ENCODE data around the gene SLC35D2.

The SLC35D2 gene

GRCh38 chr9:96400132-96400910 lies 16.8 kb upstream of the SLC35D2 start:
- no peak overlapping the region for H3K27ac ChIP-seq (ENCODE audit: extremely low read depth, low read depth, low read length)
- no peaks in the 10 kb centered on the region for H3K9me3 ChIP-seq (ENCODE audit: control insufficient read depth, insufficient read depth, low read depth, low read length)
- H3K4me3 ChIP-seq (ENCODE audit: low read depth, low read length): no peak overlapping the region
- H3K4me1 ChIP-seq (ENCODE audit: control insufficient read depth, insufficient read depth, low read length): no peaks in the 10 kb centered on the region
- no peak for TF ChIP-seq ZNF121 (tag by site-specific recombination; IDR thresholded peaks at IDR 0.05)
- TF ChIP-seq ZNF26 (tag by site-specific recombination; IDR thresholded peaks at IDR 0.05): no peak
- no peak for TF ChIP-seq GLI4 (tag by site-specific recombination; IDR thresholded peaks at IDR 0.05)
- no peak for TF ChIP-seq ZNF214 (tag by site-specific recombination; IDR thresholded peaks at IDR 0.05; ENCODE audit: borderline replicate concordance)
- TF ChIP-seq ZNF133 (tag by site-specific recombination; IDR thresholded peaks at IDR 0.05): peak; percentile 99
- TF ChIP-seq SETDB1 (IDR thresholded peaks at IDR 0.05; ENCODE audit: insufficient read length, low read length): peak; percentile 81
- TF ChIP-seq ZNF23 (tag by site-specific recombination; IDR thresholded peaks at IDR 0.05; ENCODE audit: borderline replicate concordance): no peak
- peaks cover 0 to 14% of the 10 kb centered on the region in 2 experiments; a peak in 2 of 3 replicates for H3K36me3 ChIP-seq (ENCODE audit: control insufficient read depth in 2 of 2, insufficient read depth in 1 of 2, low read length in 2 of 2)
- ChIA-PET CTCF (interaction anchor here (0.6 to 2.2 kb wide), 5 partner anchors 42 to 852 kb away, joined by 3 to 5 read pairs (median 4); no protein-coding TSS in a partner anchor), POLR2A (no interaction called here)

- POLR2A ChIA-PET: no interaction called here
- H3K4me1 ChIP-seq (ENCODE audit: control insufficient read depth, insufficient read depth, low read length): no peaks in the 10 kb centered on the region
- peaks cover 0 to 24% of the 10 kb centered on the region in 2 experiments; a peak in 2 of 3 replicates for H3K36me3 ChIP-seq (ENCODE audit: control insufficient read depth in 2 of 2, insufficient read depth in 1 of 2, low read length in 2 of 2)
- no peak for TF ChIP-seq GLIS1 (tag by site-specific recombination; IDR thresholded peaks at IDR 0.05)
- no peak for TF ChIP-seq ZNF571 (tag by site-specific recombination; IDR thresholded peaks at IDR 0.05)
- no peak for TF ChIP-seq ZNF692 (tag by site-specific recombination; IDR thresholded peaks at IDR 0.05)
- no peak for TF ChIP-seq ZNF555 (tag by site-specific recombination; conservative IDR thresholded peaks at IDR 0.05)
- no peak for TF ChIP-seq ZBTB6 (tag by site-specific recombination; IDR thresholded peaks at IDR 0.05)
- TF ChIP-seq RBAK (tag by site-specific recombination; IDR thresholded peaks at IDR 0.05): no peak
- TF ChIP-seq BCL11A (tag by site-specific recombination; IDR thresholded peaks at IDR 0.05; ENCODE audit: low read depth): no peak
- no peak for TF ChIP-seq ZNF2 (tag by site-specific recombination; IDR thresholded peaks at IDR 0.05)
- TF ChIP-seq ZNF558 (tag by site-specific recombination; IDR thresholded peaks at IDR 0.05): no peak
- no peak for TF ChIP-seq ZNF140 (tag by site-specific recombination; IDR thresholded peaks at IDR 0.05)
- TF ChIP-seq GFI1B (tag by site-specific recombination; IDR thresholded peaks at IDR 0.05): no peak
- TF ChIP-seq IKZF3 (tag by site-specific recombination; IDR thresholded peaks at IDR 0.05): no peak
- no peak for TF ChIP-seq ZNF514 (tag by site-specific recombination; IDR thresholded peaks at IDR 0.05)
- TF ChIP-seq ZNF670 (tag by site-specific recombination; IDR thresholded peaks at IDR 0.05; ENCODE audit: low read depth): no peak
- CTCF ChIA-PET: interaction anchor here (0.6 to 2.2 kb wide), 3 partner anchors 20 to 851 kb away, joined by 3 to 5 read pairs (median 3); no protein-coding TSS in a partner anchor
- H3K27ac ChIP-seq (ENCODE audit: extremely low read depth, low read depth, low read length): no peak overlapping the region
- no peaks in the 10 kb centered on the region for H3K9me3 ChIP-seq (ENCODE audit: control insufficient read depth, insufficient read depth, low read depth, low read length)
- no peak overlapping the region for H3K4me3 ChIP-seq (ENCODE audit: low read depth, low read length)
Measured at GRCh38 chr9:96399325-96399633, 15.8 kb upstream of the SLC35D2 start.

All from HEK293 (cell line).